ENCODE measurements around the gene LRRC8C.
"Not testable (repeated sequence)": the region's sequence is repeated elsewhere in the genome, so short reads cannot be mapped to it uniquely, and the experiment has no call there.

LRRC8C gene

GRCh38 chr1:89632657-89633247 is at the start of gene LRRC8C:
TSS of gene LRRC8C (plus strand) at chr1:89633120. CDS start at chr1:89686474, 53,354 bp downstream.
- H4K20me1 ChIP-seq: peaks cover 22 to 30% (median 24%) of the 10 kb centered on the region in 11 experiments; a peak in 19 of 22 replicates
- no peaks in the 10 kb centered on the region for H3K27me3 ChIP-seq
- peak within 1 kb of the TSS; percentile 84 to 99 (median 97) for H3K27ac ChIP-seq
- peak within 1 kb of the TSS; percentile 91 to 99 (median 98) for H3K9ac ChIP-seq
- H3K9me3 ChIP-seq (replicated peaks in 1 of 11): peaks cover 0 to under 1% (median 0%) of the 10 kb centered on the region in 11 experiments; a peak in 4 of 22 replicates
- TF ChIP-seq Cebpa-rat (IDR thresholded peaks at IDR 0.05): no peak
- peaks cover 7 to 62% (median 37%) of the 10 kb centered on the region in 11 experiments; a peak in 17 of 22 replicates for H3K36me3 ChIP-seq
- H3K4me2 ChIP-seq: peak within 1 kb of the TSS; percentile 85 to 98 (median 90)
- peak within 1 kb of the TSS; percentile 77 to 98 (median 91) for H3K4me3 ChIP-seq
- H3K4me1 ChIP-seq: peaks cover 44 to 62% (median 54%) of the 10 kb centered on the region in 10 experiments

GRCh38 chr1:89584211-89584610 is 48.7 kb upstream of the LRRC8C start:
- Histone ChIP-seq H4K20me1 (peaks cover 0 to 3% (median 0%) of the 10 kb centered on the region in 11 experiments; a peak in 3 of 22 replicates), H3K27me3 (no peaks in the 10 kb centered on the region), H3K36me3 (peaks cover 57 to 100% (median 86%) of the 10 kb centered on the region in 11 experiments), H3K4me1 (peaks cover 3 to 10% (median 4%) of the 10 kb centered on the region in 10 experiments; a peak in 16 of 20 replicates), H3K9me3 (replicated peaks in 1 of 11) (no peaks in the 10 kb centered on the region), H3K9ac (no peak overlapping the region), H3K27ac (no peak overlapping the region), H3K4me2 (no peak overlapping the region), H3K4me3 (no peak overlapping the region)
- no peak for TF ChIP-seq Cebpa-rat (IDR thresholded peaks at IDR 0.05)

GRCh38 chr1:89584781-89585180 is 48.1 kb upstream of the LRRC8C start:
- no peak overlapping the region for H3K4me2 ChIP-seq
- no peak overlapping the region for H3K27ac ChIP-seq
- TF ChIP-seq Cebpa-rat (IDR thresholded peaks at IDR 0.05): no peak
- H3K36me3 ChIP-seq: peaks cover 53 to 97% (median 81%) of the 10 kb centered on the region in 11 experiments
- peaks cover 4 to 16% (median 10%) of the 10 kb centered on the region in 10 experiments; a peak in 16 of 20 replicates for H3K4me1 ChIP-seq
- H3K9ac ChIP-seq: no peak overlapping the region
- H3K27me3 ChIP-seq: no peaks in the 10 kb centered on the region
- peaks cover 0 to 5% (median 0%) of the 10 kb centered on the region in 11 experiments; a peak in 3 of 22 replicates for H4K20me1 ChIP-seq
- no peak overlapping the region for H3K4me3 ChIP-seq
- H3K9me3 ChIP-seq (replicated peaks in 1 of 11): no peaks in the 10 kb centered on the region

- peaks cover 29 to 90% (median 64%) of the 10 kb centered on the region in 11 experiments for H3K36me3 ChIP-seq
- no peaks in the 10 kb centered on the region for H3K27me3 ChIP-seq
- H3K4me3 ChIP-seq: no peak overlapping the region
- H3K27ac ChIP-seq: no peak overlapping the region
- H3K9ac ChIP-seq: no peak overlapping the region
- no peak overlapping the region for H3K4me2 ChIP-seq
- no peak for TF ChIP-seq Cebpa-rat (IDR thresholded peaks at IDR 0.05)
- peaks cover 0 to 27% (median 7%) of the 10 kb centered on the region in 11 experiments; a peak in 6 of 22 replicates for H4K20me1 ChIP-seq
- H3K9me3 ChIP-seq (replicated peaks in 1 of 11): no peaks in the 10 kb centered on the region
- H3K4me1 ChIP-seq: peaks cover 6 to 34% (median 14%) of the 10 kb centered on the region in 10 experiments; a peak in 16 of 20 replicates
These were observed 45.2 kb upstream of the LRRC8C start for GRCh38 chr1:89587729-89588161.

GRCh38 chr1:89588480-89588879 is 44.4 kb upstream of the LRRC8C start:
- Histone ChIP-seq H3K4me2 (no peak overlapping the region), H4K20me1 (peaks cover 0 to 27% (median 7%) of the 10 kb centered on the region in 11 experiments; a peak in 6 of 22 replicates), H3K36me3 (peaks cover 22 to 90% (median 64%) of the 10 kb centered on the region in 11 experiments; a peak in 21 of 22 replicates), H3K27ac (no peak overlapping the region), H3K9me3 (replicated peaks in 1 of 11) (no peaks in the 10 kb centered on the region), H3K4me1 (peaks cover 6 to 41% (median 14%) of the 10 kb centered on the region in 10 experiments; a peak in 16 of 20 replicates), H3K9ac (no peak overlapping the region), H3K27me3 (no peaks in the 10 kb centered on the region), H3K4me3 (no peak overlapping the region)
- no peak for TF ChIP-seq Cebpa-rat (IDR thresholded peaks at IDR 0.05)

- Histone ChIP-seq H3K36me3 (peaks cover 11 to 85% (median 58%) of the 10 kb centered on the region in 11 experiments; a peak in 21 of 22 replicates), H4K20me1 (peaks cover 0 to 27% (median 7%) of the 10 kb centered on the region in 11 experiments; a peak in 6 of 22 replicates), H3K4me1 (peaks cover 6 to 44% (median 14%) of the 10 kb centered on the region in 10 experiments; a peak in 16 of 20 replicates), H3K4me2 (peak overlapping the region in 10 of 11 experiments; percentile 11 to 64 (median 36); a peak in 16 of 22 replicates), H3K9ac (no peak overlapping the region), H3K9me3 (replicated peaks in 1 of 11) (no peaks in the 10 kb centered on the region), H3K27ac (no peak overlapping the region), H3K4me3 (no peak overlapping the region), H3K27me3 (no peaks in the 10 kb centered on the region)
- no peak for TF ChIP-seq Cebpa-rat (IDR thresholded peaks at IDR 0.05)
These were observed 43.4 kb upstream of the LRRC8C start for GRCh38 chr1:89589515-89589914.

- TF ChIP-seq Cebpa-rat (IDR thresholded peaks at IDR 0.05): no peak
- 0 out of 22 replicates have a peak overlapping the region, but pooled peaks of 1 of the 11 experiments have one; percentile 22 for H3K27ac ChIP-seq
- peaks cover 2 to 84% (median 56%) of the 10 kb centered on the region in 11 experiments; a peak in 21 of 22 replicates for H3K36me3 ChIP-seq
- peaks cover 0 to 27% (median 7%) of the 10 kb centered on the region in 11 experiments; a peak in 6 of 22 replicates for H4K20me1 ChIP-seq
- H3K4me3 ChIP-seq: no peak overlapping the region
- no peak overlapping the region for H3K9ac ChIP-seq
- no peaks in the 10 kb centered on the region for H3K9me3 ChIP-seq (replicated peaks in 1 of 11)
- H3K4me2 ChIP-seq: 0 out of 22 replicates have a peak overlapping the region, but pooled peaks of 1 of the 11 experiments have one; percentile 4
- H3K4me1 ChIP-seq: peaks cover 6 to 44% (median 14%) of the 10 kb centered on the region in 10 experiments; a peak in 16 of 20 replicates
- H3K27me3 ChIP-seq: no peaks in the 10 kb centered on the region
These were observed 42.4 kb upstream of the LRRC8C start for GRCh38 chr1:89590341-89591080.

GRCh38 chr1:89592861-89593302 is 40.0 kb upstream of the LRRC8C start:
- H3K4me3 ChIP-seq; H3K27me3 ChIP-seq; H3K9me3 ChIP-seq (replicated peaks in 1 of 11); H3K9ac ChIP-seq: not testable (repeated sequence)
- H3K4me1 ChIP-seq: peaks cover 6 to 44% (median 14%) of the 10 kb centered on the region in 10 experiments; a peak in 16 of 20 replicates
- H3K4me2 ChIP-seq: peak overlapping the region in 5 of 11 experiments; percentile 6 to 45 (median 29); a peak in 7 of 22 replicates
- 0 out of 22 replicates have a peak overlapping the region, but pooled peaks of 1 of the 11 experiments have one; percentile 12 for H3K27ac ChIP-seq
- H3K36me3 ChIP-seq: peaks cover 0 to 80% (median 45%) of the 10 kb centered on the region in 11 experiments; a peak in 18 of 22 replicates
- H4K20me1 ChIP-seq: peaks cover 0 to 27% (median 7%) of the 10 kb centered on the region in 11 experiments; a peak in 6 of 22 replicates

Data from BLaER1 treated with 17β-estradiol and CSF1 and Interleukin-3, amounts not matched to agents 10 nM and 100 nM (cell line).